GM12878 (cell line): ENCODE results near the gene SEM1. TPM values are rescaled to one million over a fixed set of nuclear protein-coding genes. Genes with fewer than 3 reads are reported as not detected.

Experiments
- ATAC-seq: fragments of 200-7000 bp; cut with Tn5 transposase; 3 replicates; pipeline ENCODE4 v1.9.1; 2020; ENCODE audit warnings: mild to moderate bottlenecking, moderate library complexity
- BruUV-seq: library from RNA; stranded (reverse); fragments of 400-500 nt; replicated peaks from 2 replicates; lab custom pipeline; 2021; lab: Mats Ljungman, UMichigan
- CTCF ChIA-PET: fragments of 300-600 bp; sonication (Branson Sonifier 250); formaldehyde crosslinking; extraction: SDS; loops from one replicate; lab custom pipeline; 2021; ENCODE audit warnings: inconsistent platforms; lab: Yijun Ruan, JAX
- POLR2A ChIA-PET: fragments of 350-600 bp; formaldehyde crosslinking; extraction: SDS; loops from one replicate; lab custom pipeline; 2021; ENCODE audit warnings: inconsistent platforms; lab: Charles Lee
- RAD21 ChIA-PET: fragments of 300-600 bp; sonication (Branson Sonifier 250); formaldehyde crosslinking; loops from one replicate; lab custom pipeline; 2023; ENCODE audit warnings: antibody characterized with exemption; ENCODE audit not compliant: unreplicated experiment; lab: Charles Lee
- SMC1A ChIA-PET: fragments of 300-600 bp; sonication (Branson Sonifier 250); formaldehyde crosslinking; loops from one replicate; lab custom pipeline; 2023; ENCODE audit not compliant: unreplicated experiment, uncharacterized antibody; lab: Charles Lee
- DNase-seq: peaks from one replicate; pipeline ENCODE4 v3.0.0-alpha.2; 2011; ENCODE audit warnings: low read depth, low spot score
- FAIRE-seq: peaks from 3 replicates; lab custom pipeline; 2011; peaks lifted over from hg19 to GRCh38; lab: Jason Lieb, UNC
- H2AFZ ChIP-seq: 2 replicates; pipeline ENCODE4 v1.6.0; 2011; ENCODE audit warnings: low read depth, low read length, control low read depth; ENCODE audit not compliant: control insufficient read depth
- H3K27ac ChIP-seq: 2 replicates; pipeline ENCODE4 v1.5.1; 2011; ENCODE audit warnings: control low read depth; ENCODE audit not compliant: control insufficient read depth, insufficient read depth
- H3K27me3 ChIP-seq, 2 experiments: replicated peaks in 1 of 2; 2 replicates each; pipeline versions ENCODE4 v1.6.0 to v1.6.1; 2011; ENCODE audit warnings: low read length in 1 of 2; ENCODE audit not compliant: control insufficient read depth in 2 of 2, insufficient read depth in 2 of 2
- H3K36me3 ChIP-seq, 2 experiments: 2 replicates each; pipeline ENCODE4 v1.5.1; 2011; ENCODE audit warnings: low read length in 1 of 2; ENCODE audit not compliant: control insufficient read depth in 2 of 2, insufficient read depth in 2 of 2
- H3K4me1 ChIP-seq: 2 replicates; pipeline ENCODE4 v1.6.1; 2011; ENCODE audit warnings: mild to moderate bottlenecking, low read length, moderate library complexity, mixed read lengths; ENCODE audit not compliant: control insufficient read depth, insufficient read depth
- H3K4me2 ChIP-seq: 2 replicates; pipeline ENCODE4 v1.6.0; 2011; ENCODE audit warnings: control low read depth; ENCODE audit not compliant: control insufficient read depth, insufficient read depth
- H3K4me3 ChIP-seq: fragments of 200-600 bp; sonication (generic); 2 replicates; pipeline ENCODE4 v1.5.1; 2016
- H3K79me2 ChIP-seq: 2 replicates; pipeline ENCODE4 v1.6.0; 2011; ENCODE audit warnings: low read length; ENCODE audit not compliant: control insufficient read depth, insufficient read depth
- H3K9ac ChIP-seq: 2 replicates; pipeline ENCODE4 v1.8.0; 2011; ENCODE audit warnings: low read length, control low read depth, mixed read lengths; ENCODE audit not compliant: control insufficient read depth, insufficient read depth
- H3K9me3 ChIP-seq: replicated peaks from 3 replicates; pipeline ENCODE4 v1.5.1; 2011; ENCODE audit warnings: mild to moderate bottlenecking, low read length; ENCODE audit not compliant: control insufficient read depth, insufficient read depth
- H4K20me1 ChIP-seq: 2 replicates; pipeline ENCODE4 v1.6.0; 2011; ENCODE audit not compliant: control insufficient read depth, insufficient read depth
- CBX5 ChIP-seq: sonication (generic); IDR thresholded peaks from 2 replicates; pipeline ENCODE4 v1.6.1; 2016; ENCODE audit warnings: low read depth, moderate library complexity, mild to moderate bottlenecking, inconsistent platforms
- EZH2 ChIP-seq: IDR thresholded peaks from 2 replicates; pipeline ENCODE4 v1.6.1; 2012; ENCODE audit warnings: low read depth, mild to moderate bottlenecking, control low read depth, inconsistent platforms, low read length, borderline replicate concordance; ENCODE audit not compliant: control insufficient read depth
- GATAD2B ChIP-seq: fragments of 450-650 bp; conservative IDR thresholded peaks from 2 replicates; pipeline ENCODE4 v1.6.1; 2017; ENCODE audit warnings: low read depth, mild to moderate bottlenecking, moderate library complexity
- NBN ChIP-seq: fragments of 450-650 bp; IDR thresholded peaks from 2 replicates; pipeline ENCODE4 v1.6.1; 2016
- NFIC ChIP-seq: IDR thresholded peaks from 2 replicates; pipeline ENCODE4 v1.6.1; 2012; ENCODE audit warnings: low read depth, mild to moderate bottlenecking, inconsistent platforms, low read length, moderate library complexity
- NR2C2 ChIP-seq: IDR thresholded peaks from 2 replicates; pipeline ENCODE4 v1.6.1; 2011; ENCODE audit warnings: borderline replicate concordance, low read depth; ENCODE audit not compliant: control insufficient read depth, insufficient read length
- RAD21 ChIP-seq: IDR thresholded peaks from 2 replicates; pipeline ENCODE4 v1.6.1; 2011; ENCODE audit warnings: mild to moderate bottlenecking, low read depth, low read length, moderate library complexity; ENCODE audit not compliant: insufficient read depth
- RFX5 ChIP-seq: IDR thresholded peaks from 2 replicates; pipeline ENCODE4 v1.6.1; 2011; ENCODE audit warnings: low read depth, low read length, improper control_type of control experiment
- SPI1 ChIP-seq: IDR thresholded peaks from 2 replicates; pipeline ENCODE4 v1.6.1; 2011; ENCODE audit warnings: low read depth, mild to moderate bottlenecking, low read length, moderate library complexity, borderline replicate concordance; ENCODE audit not compliant: insufficient read depth
- TCF7 ChIP-seq: IDR thresholded peaks from 2 replicates; pipeline ENCODE4 v1.6.1; 2014; ENCODE audit warnings: antibody characterized with exemption, borderline replicate concordance
- ZNF207 ChIP-seq: fragments of 450-650 bp; IDR thresholded peaks from 2 replicates; pipeline ENCODE4 v1.6.1; 2014; ENCODE audit warnings: antibody characterized with exemption, mild to moderate bottlenecking, borderline replicate concordance
- WGBS: methylation state at CpG from one replicate; pipeline ENCODE4 v1.1.6; 2016; ENCODE audit warnings: low lambda C conversion rate; ENCODE audit not compliant: insufficient replicate concordance, insufficient coverage; ENCODE audit errors: missing lambda C conversion rate; 5-methylcytosine and 5-hydroxymethylcytosine counted together
- in situ Hi-C: fragments of 300-500 bp; cut with MboI; formaldehyde crosslinking; loops from 9 replicates; pipeline ENCODE4 v1.14.3; 2018; ENCODE audit warnings: mixed read lengths
- intact Hi-C: fragments of 100-400 bp; cut with micrococcal nuclease; formaldehyde crosslinking; loops from one replicate; pipeline ENCODE4 v1.14.2; 2022; ENCODE audit not compliant: unreplicated experiment
- polyA plus RNA-seq, 11 experiments: library from polyadenylated mRNA; depleted of rRNA in 4 of 11; unstranded in 6 of 11; stranded (reverse) in 5 of 11; fragments of >200 nt; fragmentation: Nextera tagmentation in 4 of 11; fragmentation: Illumina TruSeq in 1 of 11; extraction: Ambion mirVana in 4 of 11; extraction: Trizol in 1 of 11; gene quantifications; 1 replicate in 1 of 11; 2 replicates in 10 of 11; pipeline versions ENCODE4 v1.2.1 to v1.2.3, GENCODE V29; 2011 to 2016; ENCODE audit warnings: inconsistent platforms in 2 of 11, missing spikeins in 2 of 11, low read depth in 1 of 11
- total RNA-seq, 4 experiments: library from RNA; depleted of rRNA in 3 of 4; stranded (reverse); fragments of >200 nt in 3 of 4; fragmentation: Illumina TruSeq in 1 of 4; extraction: Trizol in 1 of 4; gene quantifications; 2 replicates each; pipeline versions ENCODE4 v1.2.1 to v1.2.3, GENCODE V29; 2013 to 2021
- TF ChIP-seq, protein P1 (sequence below): IDR thresholded peaks from 2 replicates; pipeline ENCODE4 v1.6.1; 2012; ENCODE audit warnings: improper control_type of control experiment, low read depth, low read length; ENCODE audit not compliant: insufficient replicate concordance

Gene SEM1
- total and polyA plus RNA-seq, 10 of the 15 experiments (the other 5 are each of a cell fraction or from before 2014, with no cell fraction given): 44.6 to 606 (median 356) TPM

DNA sequence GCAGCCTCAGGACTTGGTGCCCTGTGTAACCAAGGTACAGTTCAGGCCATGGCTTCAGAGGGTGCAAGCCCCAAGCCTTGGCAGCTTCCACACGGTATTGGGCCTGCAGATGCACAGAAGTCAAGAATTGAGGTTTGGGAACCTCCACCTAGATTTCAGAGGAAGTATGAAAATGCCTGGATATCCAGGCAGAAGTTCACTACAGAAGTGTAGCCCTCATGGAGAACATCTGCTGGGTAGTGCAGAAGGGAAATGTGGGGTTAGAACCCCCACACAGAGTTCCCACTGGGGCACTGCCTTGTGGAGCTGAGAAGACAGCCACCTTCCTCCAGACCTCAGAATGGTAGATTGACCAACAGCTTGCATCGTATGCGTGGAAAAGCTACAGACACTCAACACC is 3.4 kb upstream of the SEM1 start:
- H3K9me3 ChIP-seq: peaks cover 3% of the 10 kb centered on the region; the same call in 2 of the 3 replicates
- H3K4me1 ChIP-seq: no peaks in the 10 kb centered on the region; the same call in 1 of the 2 replicates
- no TSS peak for BruUV-seq
- no peak overlapping the region for H3K4me2 ChIP-seq
- H2AFZ ChIP-seq: no peak overlapping the region
- WGBS: 52% methylated on average over 3 of the region's 3 CpGs
- no peak for FAIRE-seq
- ChIA-PET POLR2A (no interaction called here), CTCF (no interaction called here), RAD21 (no interaction called here), SMC1A (no interaction called here)
- no peak for ATAC-seq
- intact Hi-C loops (no loop called here), in situ Hi-C loops (no loop called here)
- no peaks in the 10 kb centered on the region for H4K20me1 ChIP-seq
- H3K27ac ChIP-seq: no peak overlapping the region
- TF ChIP-seq NFIC: no peak
- peak; percentile 69; the same call in 1 of the 2 replicates for TF ChIP-seq CBX5
- TF ChIP-seq SPI1: no peak
- TF ChIP-seq RFX5: no peak
- no peak for TF ChIP-seq EZH2
- DNase-seq: no peak
- no peaks in the 10 kb centered on the region for H3K27me3 ChIP-seq
- no peak overlapping the region for H3K4me3 ChIP-seq
- H3K36me3 ChIP-seq: no peaks in the 10 kb centered on the region
- H3K9ac ChIP-seq: no peak overlapping the region
- peaks cover 16% of the 10 kb centered on the region for H3K79me2 ChIP-seq

DNA sequence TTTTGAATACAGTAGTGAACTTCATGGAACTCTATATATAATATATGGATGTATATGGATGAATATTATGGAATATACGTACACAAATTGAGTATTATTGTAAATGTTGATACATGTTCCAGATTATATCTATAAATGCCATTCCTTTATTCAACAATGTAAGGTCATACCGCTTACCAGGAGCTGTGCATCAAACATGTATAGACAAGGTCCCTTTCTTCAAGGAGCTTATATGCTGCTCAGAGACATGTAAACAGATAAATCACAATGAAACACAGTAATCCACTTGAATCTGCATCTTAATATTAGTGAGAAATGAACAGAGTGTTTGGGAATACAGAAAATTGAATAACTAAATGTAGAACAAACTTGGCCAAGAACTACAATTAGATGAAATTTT is 898 bp upstream of the SEM1 start:
- H3K27me3 ChIP-seq: no peaks in the 10 kb centered on the region
- BruUV-seq: no TSS peak
- no peak overlapping the region for H3K27ac ChIP-seq
- H3K79me2 ChIP-seq: peaks cover 35% of the 10 kb centered on the region
- RAD21 ChIA-PET: no interaction called here
- SMC1A ChIA-PET: interaction anchor here (1.0 kb wide), 1 partner anchor 35 kb away, joined by 3 read pairs; no protein-coding TSS in a partner anchor
- FAIRE-seq: no peak
- peak overlapping the region; percentile 84 for H2AFZ ChIP-seq
- H3K9me3 ChIP-seq: peaks cover 3% of the 10 kb centered on the region; the same call in 2 of the 3 replicates
- intact Hi-C loops: no loop called here
- peaks cover 0 to 3% of the 10 kb centered on the region in 2 experiments; a peak in 2 of 4 replicates for H3K36me3 ChIP-seq
- no peaks in the 10 kb centered on the region; the same call in 1 of the 2 replicates for H3K4me1 ChIP-seq
- no peak for DNase-seq
- WGBS: 98% methylated on average over 2 of the region's 2 CpGs
- ATAC-seq: no peak
- CTCF ChIA-PET: interaction anchor here (0.7 kb wide), 1 partner anchor 20 kb away, joined by 4 read pairs; no protein-coding TSS in a partner anchor
- H3K4me3 ChIP-seq: no peak overlapping the region
- H3K4me2 ChIP-seq: no peak overlapping the region
- in situ Hi-C loops: no loop called here
- POLR2A ChIA-PET: no interaction called here
- no peaks in the 10 kb centered on the region for H4K20me1 ChIP-seq
- H3K9ac ChIP-seq: no peak overlapping the region
- TF ChIP-seq GATAD2B (no peak), NBN (no peak), TCF7 (no peak), NR2C2 (no peak), ZNF207 (no peak), RAD21 (no peak)
- TF ChIP-seq, protein P1, sequence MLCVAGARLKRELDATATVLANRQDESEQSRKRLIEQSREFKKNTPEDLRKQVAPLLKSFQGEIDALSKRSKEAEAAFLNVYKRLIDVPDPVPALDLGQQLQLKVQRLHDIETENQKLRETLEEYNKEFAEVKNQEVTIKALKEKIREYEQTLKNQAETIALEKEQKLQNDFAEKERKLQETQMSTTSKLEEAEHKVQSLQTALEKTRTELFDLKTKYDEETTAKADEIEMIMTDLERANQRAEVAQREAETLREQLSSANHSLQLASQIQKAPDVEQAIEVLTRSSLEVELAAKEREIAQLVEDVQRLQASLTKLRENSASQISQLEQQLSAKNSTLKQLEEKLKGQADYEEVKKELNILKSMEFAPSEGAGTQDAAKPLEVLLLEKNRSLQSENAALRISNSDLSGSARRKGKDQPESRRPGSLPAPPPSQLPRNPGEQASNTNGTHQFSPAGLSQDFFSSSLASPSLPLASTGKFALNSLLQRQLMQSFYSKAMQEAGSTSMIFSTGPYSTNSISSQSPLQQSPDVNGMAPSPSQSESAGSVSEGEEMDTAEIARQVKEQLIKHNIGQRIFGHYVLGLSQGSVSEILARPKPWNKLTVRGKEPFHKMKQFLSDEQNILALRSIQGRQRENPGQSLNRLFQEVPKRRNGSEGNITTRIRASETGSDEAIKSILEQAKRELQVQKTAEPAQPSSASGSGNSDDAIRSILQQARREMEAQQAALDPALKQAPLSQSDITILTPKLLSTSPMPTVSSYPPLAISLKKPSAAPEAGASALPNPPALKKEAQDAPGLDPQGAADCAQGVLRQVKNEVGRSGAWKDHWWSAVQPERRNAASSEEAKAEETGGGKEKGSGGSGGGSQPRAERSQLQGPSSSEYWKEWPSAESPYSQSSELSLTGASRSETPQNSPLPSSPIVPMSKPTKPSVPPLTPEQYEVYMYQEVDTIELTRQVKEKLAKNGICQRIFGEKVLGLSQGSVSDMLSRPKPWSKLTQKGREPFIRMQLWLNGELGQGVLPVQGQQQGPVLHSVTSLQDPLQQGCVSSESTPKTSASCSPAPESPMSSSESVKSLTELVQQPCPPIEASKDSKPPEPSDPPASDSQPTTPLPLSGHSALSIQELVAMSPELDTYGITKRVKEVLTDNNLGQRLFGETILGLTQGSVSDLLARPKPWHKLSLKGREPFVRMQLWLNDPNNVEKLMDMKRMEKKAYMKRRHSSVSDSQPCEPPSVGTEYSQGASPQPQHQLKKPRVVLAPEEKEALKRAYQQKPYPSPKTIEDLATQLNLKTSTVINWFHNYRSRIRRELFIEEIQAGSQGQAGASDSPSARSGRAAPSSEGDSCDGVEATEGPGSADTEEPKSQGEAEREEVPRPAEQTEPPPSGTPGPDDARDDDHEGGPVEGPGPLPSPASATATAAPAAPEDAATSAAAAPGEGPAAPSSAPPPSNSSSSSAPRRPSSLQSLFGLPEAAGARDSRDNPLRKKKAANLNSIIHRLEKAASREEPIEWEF: no peak
